OCI-LY7 (cell line): Measurements from ENCODE around the gene CFAP100. TPM values are rescaled to one million over a fixed set of nuclear protein-coding genes. Genes with fewer than 3 reads are reported as not detected.

ENCODE experiments used
- BruUV-seq: library from RNA; stranded (reverse); fragments of 400-500 nt; replicated peaks from 2 replicates; lab custom pipeline; 2021; lab: Mats Ljungman, UMichigan
- CTCF ChIA-PET: fragments of 300-600 bp; sonication (Branson Sonifier 250); formaldehyde crosslinking; loops from one replicate; lab custom pipeline; 2022; ENCODE audit warnings: antibody characterized with exemption; ENCODE audit not compliant: unreplicated experiment; lab: Charles Lee
- POLR2A ChIA-PET: fragments of 300-600 bp; sonication (Branson Sonifier 250); formaldehyde crosslinking; loops from one replicate; lab custom pipeline; 2022; ENCODE audit warnings: antibody characterized with exemption; lab: Charles Lee
- DNase-seq: peaks from one replicate; pipeline ENCODE4 v3.0.0-alpha.2; 2015; ENCODE audit warnings: low spot score
- H2AFZ ChIP-seq: fragments of 200-600 bp; sonication (generic), shearing (Covaris generic); 2 replicates; pipeline ENCODE4 v1.6.1; 2014; ENCODE audit warnings: mild to moderate bottlenecking, antibody characterized with exemption, low read length, moderate library complexity
- H3K27ac ChIP-seq: fragments of 200-600 bp; sonication (generic); 2 replicates; pipeline ENCODE4 v1.5.1; 2014; ENCODE audit warnings: mixed run types, low read depth, mild to moderate bottlenecking, moderate library complexity, low read length, inconsistent platforms; ENCODE audit not compliant: poor library complexity, severe bottlenecking
- H3K36me3 ChIP-seq: fragments of 200-600 bp; sonication (generic); 2 replicates; pipeline ENCODE4 v1.6.1; 2014; ENCODE audit warnings: mild to moderate bottlenecking, antibody characterized with exemption, low read length, moderate library complexity, mixed read lengths; ENCODE audit not compliant: insufficient read depth
- H3K4me1 ChIP-seq: fragments of 200-600 bp; sonication (generic); 2 replicates; pipeline ENCODE4 v1.5.1; 2014; ENCODE audit warnings: mild to moderate bottlenecking, low read length; ENCODE audit not compliant: insufficient read depth, poor library complexity, severe bottlenecking
- H3K4me2 ChIP-seq: fragments of 200-600 bp; sonication (generic); 2 replicates; pipeline ENCODE4 v1.6.1; 2014; ENCODE audit warnings: mild to moderate bottlenecking, low read length
- H3K4me3 ChIP-seq: fragments of 200-600 bp; sonication (generic); 2 replicates; pipeline ENCODE4 v1.5.1; 2014; ENCODE audit warnings: mild to moderate bottlenecking, low read depth, low read length; ENCODE audit not compliant: poor library complexity, severe bottlenecking
- H3K79me2 ChIP-seq: fragments of 200-600 bp; sonication (generic); 2 replicates; pipeline ENCODE4 v1.6.1; 2016; ENCODE audit warnings: low read depth, mild to moderate bottlenecking, low read length, moderate library complexity, mixed read lengths; ENCODE audit not compliant: insufficient read depth
- H3K9me2 ChIP-seq: fragments of 200-600 bp; sonication (generic); 2 replicates; pipeline ENCODE4 v1.6.1; 2016; ENCODE audit warnings: mild to moderate bottlenecking, low read length, mixed read lengths; ENCODE audit not compliant: insufficient read depth
- H3K9me3 ChIP-seq: fragments of 200-600 bp; sonication (generic); 2 replicates; pipeline ENCODE4 v1.6.1; 2014; ENCODE audit warnings: mild to moderate bottlenecking, mixed run types, low read length, mixed read lengths
- H4K20me1 ChIP-seq: fragments of 200-600 bp; sonication (generic); 2 replicates; pipeline ENCODE4 v1.6.1; 2014; ENCODE audit warnings: mild to moderate bottlenecking, antibody characterized with exemption, low read length, moderate library complexity, mixed read lengths; ENCODE audit not compliant: insufficient read depth
- CTCF ChIP-seq: fragments of 200-600 bp; sonication (generic); conservative IDR thresholded peaks from 2 replicates; pipeline ENCODE4 v1.5.1; 2014; ENCODE audit warnings: mild to moderate bottlenecking, antibody characterized with exemption, low read length, moderate library complexity, mixed read lengths
- EZH2phosphoT487 ChIP-seq: fragments of 200-600 bp; sonication (generic); IDR thresholded peaks from 2 replicates; pipeline ENCODE4 v1.6.1; 2018; ENCODE audit warnings: low read depth, borderline replicate concordance, mild to moderate bottlenecking, mixed run types, antibody characterized with exemption, low read length, moderate library complexity, mixed read lengths
- intact Hi-C: fragments of 100-400 bp; cut with micrococcal nuclease; formaldehyde crosslinking; loops from one replicate; pipeline ENCODE4 v1.10.0; 2022; ENCODE audit not compliant: unreplicated experiment
- total RNA-seq, 2 experiments: library from RNA; depleted of rRNA in 1 of 2; stranded (reverse); fragments of >200 nt in 1 of 2; shearing (Covaris generic) in 1 of 2; gene quantifications; 2 replicates each; pipeline ENCODE4 v1.2.3, GENCODE V29; 2014 to 2022

CFAP100 gene
- total RNA-seq, 2 experiments from 2014 or later, result not detected

GRCh38 chr3:126390751-126391150 lies 4.0 kb upstream of the CFAP100 start:
- H3K4me1 ChIP-seq, result peaks cover 14% of the 10 kb centered on the region
- no TSS peak for BruUV-seq
- TF ChIP-seq EZH2phosphoT487, result no peak
- no peak for TF ChIP-seq CTCF
- H3K79me2 ChIP-seq, result no peaks in the 10 kb centered on the region
- no peak overlapping the region for H3K4me2 ChIP-seq
- H3K27ac ChIP-seq, result no peak overlapping the region
- H4K20me1 ChIP-seq, result no peaks in the 10 kb centered on the region
- no peak for DNase-seq
- ChIA-PET CTCF (no interaction called here), POLR2A (no interaction called here)
- no peak overlapping the region for H3K4me3 ChIP-seq
- H2AFZ ChIP-seq, result no peak overlapping the region
- no peaks in the 10 kb centered on the region for H3K9me2 ChIP-seq
- no peaks in the 10 kb centered on the region for H3K9me3 ChIP-seq
- intact Hi-C loops, result no loop called here
- H3K36me3 ChIP-seq, result no peaks in the 10 kb centered on the region

- BruUV-seq, result no TSS peak
- H3K4me3 ChIP-seq, result no peak overlapping the region
- TF ChIP-seq CTCF (no peak), EZH2phosphoT487 (no peak)
- no peaks in the 10 kb centered on the region for H4K20me1 ChIP-seq
- no peaks in the 10 kb centered on the region for H3K36me3 ChIP-seq
- H3K9me2 ChIP-seq, result no peaks in the 10 kb centered on the region
- no peak overlapping the region for H3K27ac ChIP-seq
- no peak overlapping the region for H3K4me2 ChIP-seq
- intact Hi-C loops, result no loop called here
- ChIA-PET CTCF (interaction anchor here (1.0 kb wide), 1 partner anchor 145 kb away, joined by 3 read pairs; no protein-coding TSS in a partner anchor), POLR2A (interaction anchor here (1.1 kb wide), 1 partner anchor 10 kb away, joined by 3 read pairs; no protein-coding TSS in a partner anchor)
- H3K79me2 ChIP-seq, result no peaks in the 10 kb centered on the region
- DNase-seq, result no peak
- H3K9me3 ChIP-seq, result no peaks in the 10 kb centered on the region
- no peak overlapping the region for H2AFZ ChIP-seq
- peaks cover 8% of the 10 kb centered on the region for H3K4me1 ChIP-seq
Measured at GRCh38 chr3:126391631-126392030, 3.1 kb upstream of the CFAP100 start.

- Histone ChIP-seq H4K20me1 (no peaks in the 10 kb centered on the region), H3K4me1 (peaks cover 8% of the 10 kb centered on the region), H3K9me3 (no peaks in the 10 kb centered on the region), H3K36me3 (no peaks in the 10 kb centered on the region), H3K4me2 (no peak overlapping the region), H3K9me2 (no peaks in the 10 kb centered on the region), H3K27ac (no peak overlapping the region), H3K79me2 (no peaks in the 10 kb centered on the region), H3K4me3 (no peak overlapping the region), H2AFZ (no peak overlapping the region)
- DNase-seq, result no peak
- POLR2A ChIA-PET, result interaction anchor here (1.1 kb wide), 1 partner anchor 10 kb away, joined by 3 read pairs; no protein-coding TSS in a partner anchor
- TF ChIP-seq EZH2phosphoT487, result no peak
- TF ChIP-seq CTCF, result no peak
- intact Hi-C loops, result no loop called here
- CTCF ChIA-PET, result interaction anchor here (1.0 kb wide), 1 partner anchor 146 kb away, joined by 3 read pairs; no protein-coding TSS in a partner anchor
- BruUV-seq, result no TSS peak
Measured at GRCh38 chr3:126392246-126392645, 2.5 kb upstream of the CFAP100 start.
